IPS-NIHi7 (cell line): ENCODE data around the gene PTMA.
"Not testable (repeated sequence)": the region's sequence is repeated elsewhere in the genome, so short reads cannot be mapped to it uniquely, and the experiment has no call there.

Experiments used
- DNase-seq: peaks from one replicate; pipeline ENCODE4 v3.0.0; 2012; ENCODE audit warnings: mixed read lengths; ENCODE audit errors: extremely low spot score

PTMA gene, protein sequence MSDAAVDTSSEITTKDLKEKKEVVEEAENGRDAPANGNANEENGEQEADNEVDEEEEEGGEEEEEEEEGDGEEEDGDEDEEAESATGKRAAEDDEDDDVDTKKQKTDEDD

DNA sequence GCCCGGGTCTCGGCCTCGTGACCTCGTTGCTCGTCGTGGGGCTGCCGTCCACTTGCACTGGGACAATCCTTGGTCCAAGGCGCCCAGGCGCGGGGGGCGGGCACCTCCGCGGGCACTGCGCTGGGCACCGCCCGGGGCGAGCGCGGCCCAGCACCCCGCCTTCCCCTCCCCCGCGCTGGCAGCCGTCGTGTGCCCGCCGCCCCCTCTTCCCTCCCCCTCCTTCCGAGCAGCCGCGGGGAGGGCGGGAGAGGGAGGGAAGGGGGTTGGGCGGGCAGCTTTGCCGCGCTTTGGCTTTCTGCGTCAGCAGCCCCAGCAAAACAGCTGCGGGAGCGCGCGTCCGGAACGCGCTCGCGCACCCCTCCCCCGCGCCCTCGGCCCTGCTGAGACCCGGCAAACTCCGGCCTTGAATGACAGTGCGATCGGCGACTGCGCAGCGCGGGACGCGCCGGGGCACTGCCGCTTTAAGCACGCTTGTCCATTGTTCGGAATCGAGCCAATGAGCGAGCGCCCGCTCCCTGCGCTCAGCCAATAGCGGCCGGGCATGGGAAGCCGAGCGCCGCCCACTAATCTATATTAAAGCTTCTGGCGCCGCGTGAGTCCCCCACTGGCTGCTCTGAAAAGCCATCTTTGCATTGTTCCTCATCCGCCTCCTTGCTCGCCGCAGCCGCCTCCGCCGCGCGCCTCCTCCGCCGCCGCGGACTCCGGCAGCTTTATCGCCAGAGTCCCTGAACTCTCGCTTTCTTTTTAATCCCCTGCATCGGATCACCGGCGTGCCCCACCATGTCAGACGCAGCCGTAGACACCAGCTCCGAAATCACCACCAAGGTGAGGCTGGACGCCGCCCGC is at the start of gene PTMA:
PTMA (plus strand) TSS at position 599 of the 846 bp plus-strand sequence; CDS start at position 781, 182 bp downstream.
- peak; percentile 90 for DNase-seq

DNA sequence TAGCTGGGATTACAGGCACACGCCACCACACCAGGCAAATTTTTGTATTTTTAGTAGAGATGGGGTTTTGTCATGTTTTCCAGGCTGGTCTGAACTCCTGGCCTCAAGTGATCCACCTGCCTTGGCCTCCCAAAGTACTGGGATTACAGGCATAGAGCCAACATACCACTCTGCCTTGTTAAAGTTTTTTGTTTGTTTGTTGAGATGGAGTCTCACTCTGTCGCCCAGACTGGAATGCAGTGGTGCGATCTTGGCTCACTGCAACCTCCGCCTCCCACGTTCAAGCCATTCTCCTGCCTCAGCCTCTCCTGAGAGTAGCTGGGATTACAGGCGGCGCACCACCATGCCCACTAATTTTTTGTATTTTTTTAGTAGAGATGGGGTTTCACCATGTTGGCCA is 48.3 kb upstream of the PTMA start:
- not testable (repeated sequence) for DNase-seq

DNA sequence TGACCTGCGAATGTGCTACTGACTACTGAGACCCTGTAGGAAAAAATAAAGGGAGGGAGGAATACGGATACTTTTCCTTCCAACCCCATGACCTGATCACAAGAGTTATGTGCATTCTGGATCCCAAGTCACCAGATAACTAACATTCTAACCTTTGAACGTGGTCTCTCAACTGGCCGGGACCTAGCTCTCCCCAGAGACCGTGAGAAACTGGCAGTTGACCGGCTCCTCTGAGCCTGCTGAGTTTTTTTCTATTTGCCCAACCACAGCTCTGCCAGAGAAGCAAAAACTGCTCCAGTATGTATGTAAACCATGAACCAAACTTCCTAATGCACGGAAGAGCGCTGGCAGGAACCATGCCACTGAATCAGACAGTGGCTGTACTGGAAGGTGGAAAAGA is 47.5 kb upstream of the PTMA start:
- peak; percentile 5 for DNase-seq

DNA sequence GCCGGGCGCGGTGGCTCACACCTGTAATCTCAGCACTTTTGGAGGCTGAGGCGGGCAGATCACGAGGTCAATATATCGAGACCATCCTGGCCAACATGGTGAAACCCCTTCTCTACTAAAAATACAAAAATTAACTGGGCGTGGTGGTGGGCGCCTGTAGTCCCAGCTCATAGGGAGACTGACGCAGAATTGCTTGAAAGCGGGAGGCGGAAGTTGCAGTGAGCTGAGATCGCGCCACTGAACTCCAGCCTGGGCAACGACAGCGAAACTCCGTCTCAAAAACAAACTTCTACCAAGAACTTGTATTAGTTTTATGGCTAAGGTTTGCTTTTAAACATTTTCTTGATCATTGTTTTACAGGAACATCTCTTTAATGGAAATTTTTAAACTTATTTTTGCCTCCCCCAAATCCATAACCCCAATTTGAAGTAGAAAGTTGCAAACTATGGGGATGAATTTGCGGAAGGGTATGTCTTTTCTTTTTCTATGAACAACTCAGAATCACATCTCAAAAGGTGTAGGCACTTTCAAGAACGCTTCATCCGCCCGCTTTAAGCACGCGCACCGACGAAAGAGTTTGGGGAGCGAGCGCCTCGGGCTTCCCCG is 46.8 kb upstream of the PTMA start:
- no peak for DNase-seq

DNA sequence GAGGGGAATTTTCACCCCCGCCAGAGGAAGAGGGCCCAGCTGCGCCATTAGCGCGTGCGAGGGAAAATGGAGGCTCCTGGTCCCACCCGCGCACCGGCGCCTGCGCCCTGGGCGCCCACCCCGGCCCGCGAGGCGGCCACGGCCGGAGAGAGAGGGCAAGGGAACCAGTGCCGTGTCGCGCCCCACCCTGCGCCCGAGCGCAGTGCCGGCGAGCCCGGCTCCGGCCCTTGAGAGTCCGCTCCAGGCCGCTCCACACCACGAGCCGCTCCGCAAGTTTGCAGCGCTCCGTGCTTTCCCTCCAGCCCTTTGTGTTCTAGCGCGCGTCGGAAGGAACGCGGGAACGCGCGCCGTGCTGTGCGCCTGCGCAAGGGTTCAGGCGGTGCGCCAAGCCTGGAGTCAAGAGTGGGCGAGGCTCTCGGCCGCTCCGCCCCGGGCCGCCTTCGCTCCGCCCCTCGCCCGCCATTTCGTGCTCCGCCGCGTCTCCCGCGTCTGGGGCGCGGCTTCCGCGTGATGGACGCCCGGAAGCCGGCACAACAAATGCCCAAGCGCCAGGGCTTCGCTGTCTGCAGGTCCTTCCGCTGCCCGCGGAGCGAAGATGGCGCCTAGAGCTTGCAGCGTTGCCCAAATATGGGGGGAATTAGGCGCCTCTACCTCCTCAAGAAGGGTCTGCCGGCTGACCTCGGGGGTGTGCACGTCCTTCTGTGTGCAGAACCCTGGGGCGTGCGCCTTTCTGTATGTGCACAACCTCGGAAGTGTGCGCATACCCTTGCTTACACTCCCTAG is 46.1 kb upstream of the PTMA start:
- DNase-seq, result peak; percentile 93

DNA sequence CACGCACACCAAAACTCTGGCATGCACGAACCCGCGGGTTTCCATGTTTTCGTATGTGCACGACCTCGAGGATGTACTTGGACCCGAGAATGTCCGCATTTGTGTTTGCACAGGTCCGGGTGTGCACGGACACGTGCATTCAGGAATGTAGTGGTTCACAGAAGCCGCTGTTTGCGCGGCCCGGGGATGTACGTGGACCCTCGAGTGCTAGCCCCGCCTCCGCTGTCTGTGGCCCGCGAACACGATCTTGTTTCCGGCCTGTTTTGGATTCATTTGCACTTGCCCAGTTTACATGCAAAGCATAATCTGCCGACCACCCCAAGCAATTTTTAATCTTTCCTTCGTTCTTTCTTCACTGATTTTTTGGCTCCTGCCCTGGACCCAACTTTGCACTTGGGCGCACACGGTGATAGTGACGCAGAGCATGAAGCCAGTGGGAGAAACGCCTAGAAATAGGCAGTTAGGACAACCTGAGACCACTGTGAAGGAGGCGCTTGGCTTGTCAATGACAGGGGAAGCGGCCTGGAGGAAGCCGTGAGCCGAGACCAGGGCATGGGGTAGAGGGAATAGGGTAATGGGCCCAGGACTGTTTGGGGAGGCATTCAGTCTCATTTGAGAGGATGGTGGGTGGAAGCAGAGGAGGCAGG is 45.4 kb upstream of the PTMA start:
- no peak for DNase-seq

DNA sequence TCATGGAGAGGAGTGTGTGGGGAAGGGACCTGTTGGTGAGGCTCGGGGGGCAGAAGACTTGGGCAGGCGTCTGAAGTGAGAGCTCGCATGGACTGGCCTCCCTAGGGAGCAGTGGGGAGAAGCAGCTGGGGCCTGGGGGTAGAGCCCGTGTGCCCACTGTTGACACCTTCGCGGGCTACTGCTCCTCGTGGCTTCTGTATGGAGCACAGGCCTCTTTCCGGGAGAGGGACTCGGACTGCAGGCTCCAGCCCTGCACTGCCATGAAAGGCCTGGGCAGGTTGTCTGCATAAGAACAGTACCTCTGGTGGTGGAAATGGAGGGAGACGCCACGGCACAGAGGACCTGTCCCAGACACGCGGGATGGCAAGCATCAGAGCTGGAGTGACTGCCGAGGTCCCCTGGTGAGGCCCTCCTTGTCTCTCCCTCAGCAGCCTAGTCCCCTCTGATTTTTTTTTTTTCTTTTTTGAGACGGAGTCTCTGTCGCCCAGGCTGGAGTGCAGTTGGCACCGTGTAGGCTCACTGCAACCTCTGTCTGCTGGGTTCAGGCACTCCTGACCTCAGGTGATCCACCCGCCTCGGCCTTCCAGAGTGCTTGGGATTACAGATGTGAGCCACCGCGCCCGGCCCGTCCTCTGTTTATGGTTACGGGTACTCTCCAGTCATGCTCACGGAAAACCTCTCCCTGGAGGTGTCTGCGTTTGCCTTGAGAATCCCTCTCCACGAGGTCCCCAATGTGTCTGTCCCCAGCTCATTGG is 44.7 kb upstream of the PTMA start:
- no peak for DNase-seq

DNA sequence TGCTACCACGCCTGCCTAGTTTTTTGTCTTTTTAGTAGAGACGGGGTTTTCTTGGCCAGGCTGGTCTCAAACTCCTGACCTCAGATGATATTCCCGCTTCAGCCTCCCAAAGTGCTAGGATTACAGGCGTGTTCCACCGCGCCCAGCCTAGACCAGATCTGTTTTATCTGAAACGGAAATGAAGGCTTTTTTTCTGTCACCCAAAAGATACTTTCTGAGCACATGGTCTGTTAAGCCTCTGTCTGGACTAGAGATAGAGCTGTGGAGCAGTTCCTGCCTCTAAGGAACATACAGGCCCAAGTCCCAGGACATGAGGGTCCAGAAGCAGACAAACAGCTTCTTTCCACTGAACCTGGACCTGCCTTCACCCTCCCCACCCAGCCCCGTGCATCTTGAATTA is 43.6 kb upstream of the PTMA start:
- no peak for DNase-seq

DNA sequence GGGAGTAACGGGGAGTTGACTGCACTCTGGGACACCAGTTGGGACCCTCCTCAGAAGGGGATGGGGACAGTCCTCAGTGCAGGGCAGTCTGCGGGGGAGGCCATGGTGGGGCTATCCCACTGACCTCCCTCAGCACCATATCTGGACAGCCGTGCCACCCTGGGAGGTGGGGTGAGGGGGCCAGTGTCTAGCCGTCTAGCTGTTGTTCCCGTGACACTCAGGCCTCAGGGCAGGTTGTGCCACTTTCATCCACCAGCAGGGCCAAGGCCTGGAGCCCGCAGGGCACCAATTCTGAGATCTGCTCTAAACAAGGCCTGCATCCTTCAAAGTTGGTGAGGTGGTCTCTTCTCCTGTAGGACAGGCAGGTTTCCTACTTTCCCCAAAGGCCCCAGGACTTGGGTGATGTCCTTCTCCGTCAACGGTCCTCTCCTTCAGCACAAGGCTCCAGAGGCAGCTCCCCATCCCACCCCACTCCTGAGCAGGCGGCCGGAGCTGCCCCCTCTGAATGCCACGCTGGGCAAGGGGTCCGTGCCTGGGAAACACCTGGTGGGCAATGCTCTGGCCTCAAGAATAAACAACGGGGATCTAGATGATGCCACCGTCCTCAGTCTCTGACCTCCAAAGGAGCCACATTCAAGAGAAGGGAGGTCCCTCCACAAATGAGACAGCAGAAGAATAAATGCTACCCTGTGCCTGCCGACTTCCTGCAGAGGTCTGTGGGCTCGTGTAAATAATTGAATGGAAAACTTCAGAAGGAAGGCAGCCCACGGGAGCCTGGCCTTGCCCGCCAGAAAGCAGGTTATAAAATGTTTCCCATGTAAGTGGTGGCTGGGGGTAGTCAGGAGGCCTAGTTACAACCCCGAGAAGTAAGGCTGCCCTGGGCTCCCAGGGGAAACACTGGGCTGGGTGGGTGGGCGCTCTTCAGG is 42.8 kb upstream of the PTMA start:
- DNase-seq, result no peak

DNA sequence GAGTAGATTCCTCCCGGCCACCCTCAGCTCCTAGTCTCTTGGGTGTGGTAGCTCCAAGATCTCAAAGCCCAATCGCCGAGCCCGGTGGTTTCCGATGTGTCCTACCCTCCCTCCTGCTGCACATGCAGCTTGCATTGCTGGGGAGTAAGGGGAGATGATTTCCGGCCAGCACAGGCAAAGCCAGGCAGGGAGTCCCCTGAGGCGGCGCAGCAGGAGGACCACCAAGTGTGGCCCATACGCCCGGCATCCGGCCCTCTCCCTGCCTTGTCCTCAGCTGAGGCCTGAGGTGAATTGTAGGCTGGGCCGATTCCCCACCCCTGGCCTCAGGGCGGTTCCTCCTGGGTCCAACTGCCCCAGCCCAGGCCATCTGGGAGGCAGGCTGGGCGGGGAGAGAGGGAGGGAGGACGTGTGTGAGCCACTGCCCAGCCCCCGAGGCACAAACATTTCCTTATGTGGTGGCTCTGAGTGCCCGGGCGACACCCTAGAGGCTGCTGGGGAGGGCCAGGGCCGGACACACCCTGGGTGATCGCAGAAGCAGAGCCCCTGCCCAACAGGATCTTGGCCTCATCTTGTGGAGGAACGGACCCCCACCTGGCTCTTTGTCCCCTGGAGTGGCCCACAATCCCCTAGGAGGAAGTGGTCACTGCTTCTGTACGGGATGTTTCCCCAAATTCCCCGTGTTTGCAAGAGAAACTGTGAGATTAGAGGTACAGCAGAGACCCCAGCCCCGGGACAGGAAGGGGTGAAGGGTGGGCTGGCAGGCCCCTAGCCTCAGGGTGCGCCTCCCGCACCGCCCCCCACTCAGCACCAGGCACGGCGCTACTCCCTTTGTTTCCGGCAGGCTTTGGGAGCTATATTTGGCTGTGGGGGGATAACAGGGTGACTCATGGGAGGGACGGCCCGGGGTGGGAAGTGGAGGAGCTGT is 41.9 kb upstream of the PTMA start:
- peak; percentile 81 for DNase-seq

DNA sequence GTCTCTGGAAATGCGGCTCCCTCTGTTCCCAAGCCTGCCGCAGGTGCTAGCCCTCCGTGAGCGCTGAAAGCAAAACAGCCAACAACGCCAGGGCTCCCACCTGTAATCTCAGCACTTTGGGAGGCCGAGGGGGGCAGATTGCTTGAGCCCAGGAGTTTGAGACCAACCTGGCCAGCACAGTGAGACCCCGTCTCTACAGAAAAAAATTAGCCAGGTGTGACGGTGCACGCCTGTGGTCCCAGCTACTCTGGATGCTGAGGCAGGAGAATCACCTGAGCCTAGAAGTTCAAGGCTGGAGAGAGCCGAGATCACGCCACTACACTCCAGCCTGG is 41.3 kb upstream of the PTMA start:
- DNase-seq, result no peak

DNA sequence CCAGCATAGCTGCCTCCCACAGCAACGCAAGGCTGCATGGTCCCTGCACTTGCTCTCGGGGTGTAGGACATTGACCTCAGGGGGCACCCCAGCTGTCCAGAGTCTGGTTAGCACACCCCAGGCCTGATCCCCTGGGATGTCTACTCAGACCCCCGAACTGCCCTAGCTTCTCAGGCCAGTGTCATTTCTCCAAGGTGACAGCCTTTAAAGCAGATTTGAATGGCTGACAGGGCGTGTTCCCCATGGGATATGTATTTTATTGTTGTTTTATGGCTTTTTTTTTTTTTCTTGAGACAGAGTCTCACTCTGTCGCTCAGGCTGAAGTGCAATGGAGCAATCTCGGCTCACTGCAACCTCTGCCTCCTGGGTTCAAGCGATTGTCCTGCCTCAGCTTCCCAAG is 40.8 kb upstream of the PTMA start:
- DNase-seq, result no peak

DNA sequence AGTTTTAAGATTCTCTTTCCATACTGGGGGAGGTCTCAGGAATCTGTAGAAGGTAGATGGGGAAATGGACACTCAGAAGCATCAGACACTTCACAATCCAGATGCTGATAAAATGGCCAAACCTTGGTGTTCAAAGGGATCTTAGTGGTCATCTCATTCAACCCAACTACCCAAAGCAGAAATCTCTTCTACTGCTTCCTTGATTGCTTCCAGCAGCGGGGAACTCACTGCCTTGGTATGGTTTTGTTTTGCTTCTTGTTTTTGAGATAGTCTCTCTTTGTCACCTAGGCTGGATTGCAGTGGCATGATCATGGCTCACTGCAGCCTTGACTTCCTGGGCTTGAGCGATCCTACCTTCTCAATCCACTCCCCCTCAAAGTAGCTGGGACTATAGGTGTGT is 39.3 kb upstream of the PTMA start:
- DNase-seq, result no peak

DNA sequence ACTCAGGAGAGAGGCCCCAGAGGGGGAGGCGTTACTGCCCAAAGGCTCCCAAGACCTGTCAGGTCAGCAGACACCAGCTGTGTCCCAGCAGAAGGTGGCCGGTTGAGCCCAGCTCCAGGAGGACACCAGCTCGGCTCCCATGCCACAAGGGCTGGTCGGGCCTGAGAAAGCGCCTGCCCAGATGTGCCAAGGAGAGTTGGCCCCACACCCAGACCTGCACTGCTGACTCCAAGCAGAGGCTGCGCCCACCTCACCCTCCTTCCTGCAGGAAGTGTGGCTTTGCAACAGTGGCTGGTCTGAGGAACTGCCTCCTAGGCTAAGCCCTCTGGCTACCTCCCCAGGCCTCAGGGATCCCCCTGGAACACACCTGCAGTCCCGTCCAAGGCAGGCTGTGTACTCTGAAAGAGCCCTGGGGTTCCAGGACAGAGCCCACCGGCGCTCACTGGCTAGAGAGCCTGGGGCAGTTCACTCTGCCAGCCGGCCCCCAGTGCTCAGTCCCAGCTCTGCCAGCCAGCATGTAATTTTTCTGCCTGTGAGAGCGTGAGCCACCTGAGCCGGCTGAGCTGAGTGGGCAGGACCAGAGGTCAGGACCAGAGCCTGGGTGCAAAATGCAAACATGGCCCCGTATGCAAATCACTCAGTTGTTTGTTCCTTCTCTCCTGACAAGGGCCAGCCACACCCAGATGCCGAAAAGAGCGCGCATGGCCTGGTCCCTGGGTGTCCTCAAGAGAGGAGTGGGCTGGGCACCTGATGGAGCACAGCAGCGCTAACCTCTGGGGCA is 36.9 kb upstream of the PTMA start:
- no peak for DNase-seq

DNA sequence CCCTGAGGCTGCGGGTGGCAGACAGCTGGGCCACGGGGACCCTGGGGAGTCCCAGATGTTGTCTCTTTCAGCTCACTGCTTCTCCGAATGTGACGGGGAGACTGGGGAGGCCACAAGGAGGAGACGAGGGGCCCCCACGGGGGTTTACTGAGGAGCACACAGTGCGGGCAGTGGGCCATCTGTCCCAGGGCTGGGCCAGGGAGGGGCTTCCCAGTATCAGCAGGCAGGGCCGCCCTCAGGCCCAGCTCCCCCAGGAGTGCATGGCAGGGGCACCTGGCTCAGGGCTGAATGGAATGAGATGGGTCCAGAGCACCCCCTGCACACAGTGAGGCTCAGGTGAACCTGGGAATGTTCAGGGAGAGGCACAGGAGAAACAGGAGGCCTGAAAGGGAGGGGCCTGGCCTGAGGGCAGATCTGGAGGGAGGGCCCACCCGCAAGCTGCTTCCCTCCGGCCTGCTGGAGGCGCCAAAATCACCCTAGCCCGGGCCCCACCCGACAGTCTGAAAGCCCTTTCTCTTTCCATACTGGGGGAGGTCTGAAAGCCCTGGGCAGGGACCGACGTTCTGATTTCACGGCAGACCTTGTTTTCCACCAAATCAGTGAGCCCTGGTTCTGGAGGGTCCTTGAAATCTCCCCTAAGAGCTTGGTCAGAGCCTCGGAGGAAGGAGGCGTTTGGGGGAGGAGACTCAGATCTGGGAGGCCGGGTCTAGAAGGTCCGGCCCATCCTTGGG is 35.5 kb upstream of the PTMA start:
- peak; percentile 72 for DNase-seq

DNA sequence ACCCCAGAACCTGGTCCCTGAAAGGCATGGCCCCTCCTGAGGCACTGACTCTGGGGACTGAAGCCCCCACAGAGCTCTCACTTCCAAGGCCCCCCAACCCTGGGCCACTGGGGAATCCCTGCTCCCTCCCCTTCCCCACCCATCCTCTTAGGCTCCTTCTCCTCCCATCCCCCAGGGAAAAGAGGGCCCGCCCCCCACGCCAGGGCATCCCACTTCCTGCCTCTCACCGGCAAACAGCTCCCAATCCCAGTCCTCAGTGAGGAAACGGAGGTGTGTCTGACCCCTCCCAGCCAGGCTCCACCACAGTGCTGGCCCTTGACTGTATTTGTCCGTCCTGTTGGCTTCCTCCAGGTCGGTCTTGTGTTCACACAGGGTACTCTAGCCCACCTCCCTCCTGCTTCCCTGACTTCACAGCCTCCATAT is 35.0 kb upstream of the PTMA start:
- peak; percentile 83 for DNase-seq

DNA sequence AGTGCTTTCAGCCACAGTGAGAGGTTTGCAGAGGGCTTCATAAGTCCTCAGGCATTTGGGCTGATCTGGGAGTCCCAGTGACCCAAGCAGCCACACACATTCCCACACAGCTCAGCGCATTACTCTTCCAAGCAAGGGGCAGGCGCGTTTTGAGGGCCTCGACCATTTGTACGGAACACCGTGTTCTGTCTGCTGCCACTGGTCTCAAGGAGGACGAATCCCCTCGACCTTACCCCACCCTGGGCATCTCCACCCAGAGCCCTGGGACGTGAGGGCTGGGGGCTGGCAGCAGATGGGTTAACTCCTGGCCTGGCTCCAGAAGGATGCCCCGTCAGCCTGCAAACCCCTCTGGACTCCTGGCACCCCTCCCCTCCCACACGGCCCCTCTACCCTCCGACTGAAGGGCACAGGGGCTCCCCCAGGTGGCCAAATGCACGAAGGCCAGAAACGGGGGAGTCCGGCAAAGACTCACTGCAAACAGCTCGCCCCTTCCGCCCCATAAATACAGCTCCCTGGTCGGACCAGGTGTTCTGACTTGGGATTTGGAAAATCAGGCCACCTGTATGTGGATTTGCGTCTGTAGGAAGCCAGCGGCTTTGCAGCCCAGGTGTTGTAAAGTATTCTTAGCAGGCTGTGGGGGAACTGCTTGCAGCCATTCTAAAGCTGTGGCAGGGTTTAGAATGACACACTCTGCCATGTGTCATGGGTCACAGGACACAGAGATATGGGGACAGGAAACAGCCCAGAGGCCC is 33.6 kb upstream of the PTMA start:
- peak; percentile 70 for DNase-seq
